Myometrial cell (primary cell): Measurements from ENCODE around the gene ADAM12. TPM values are rescaled to one million over a fixed set of nuclear protein-coding genes. Genes with fewer than 3 reads are reported as not detected.

Experiments
- total RNA-seq: library from RNA; depleted of rRNA; stranded (reverse); fragments of >200 nt; gene quantifications from 2 replicates; pipeline ENCODE4 v1.2.3, GENCODE V29; 2015

Gene ADAM12
- total RNA-seq, result 16.7 and 22.2 TPM in 2 replicates

GRCh38 chr10:126387931-126388911, at the start of gene ADAM12:
TSS of gene ADAM12 (minus strand) at chr10:126388477. CDS start at chr10:126388145, 332 bp downstream.

